PC-3 (cell line): Measurements from ENCODE around the gene SLAMF8.

Experiments used
- EZH2 ChIP-seq: fragments of 300-600 bp; sonication (generic); IDR thresholded peaks from one replicate; pipeline ENCODE4 v1.6.1; 2017; ENCODE audit warnings: antibody characterized with exemption, mild to moderate bottlenecking, low read length; ENCODE audit not compliant: unreplicated experiment
- TF ChIP-seq, protein P1 (sequence below): fragments of 300-600 bp; sonication (generic); conservative IDR thresholded peaks from 2 replicates; pipeline ENCODE4 v1.5.1; 2017; ENCODE audit warnings: antibody characterized with exemption, low read depth, mild to moderate bottlenecking, low read length

DNA sequence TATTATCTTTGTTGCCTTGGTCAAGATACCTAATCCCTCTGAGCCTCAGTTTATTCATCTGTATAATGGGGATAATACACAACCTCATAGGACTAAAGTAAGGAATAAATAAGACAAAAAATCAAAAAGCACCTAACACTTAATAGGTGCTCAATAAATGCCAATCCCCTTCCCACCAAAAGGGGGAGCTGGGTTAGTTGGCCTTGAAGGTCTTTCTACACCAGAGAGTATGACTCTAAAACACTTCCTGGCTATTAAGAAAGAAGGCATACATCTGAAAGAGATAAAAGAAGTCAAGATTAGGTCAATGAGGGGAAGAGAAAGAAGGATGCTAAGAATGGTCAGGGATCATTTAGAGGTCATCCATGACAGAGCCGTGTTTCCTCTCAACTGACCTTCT is 24.7 kb downstream of the SLAMF8 start:
- no peak for TF ChIP-seq EZH2
- TF ChIP-seq, protein P1, sequence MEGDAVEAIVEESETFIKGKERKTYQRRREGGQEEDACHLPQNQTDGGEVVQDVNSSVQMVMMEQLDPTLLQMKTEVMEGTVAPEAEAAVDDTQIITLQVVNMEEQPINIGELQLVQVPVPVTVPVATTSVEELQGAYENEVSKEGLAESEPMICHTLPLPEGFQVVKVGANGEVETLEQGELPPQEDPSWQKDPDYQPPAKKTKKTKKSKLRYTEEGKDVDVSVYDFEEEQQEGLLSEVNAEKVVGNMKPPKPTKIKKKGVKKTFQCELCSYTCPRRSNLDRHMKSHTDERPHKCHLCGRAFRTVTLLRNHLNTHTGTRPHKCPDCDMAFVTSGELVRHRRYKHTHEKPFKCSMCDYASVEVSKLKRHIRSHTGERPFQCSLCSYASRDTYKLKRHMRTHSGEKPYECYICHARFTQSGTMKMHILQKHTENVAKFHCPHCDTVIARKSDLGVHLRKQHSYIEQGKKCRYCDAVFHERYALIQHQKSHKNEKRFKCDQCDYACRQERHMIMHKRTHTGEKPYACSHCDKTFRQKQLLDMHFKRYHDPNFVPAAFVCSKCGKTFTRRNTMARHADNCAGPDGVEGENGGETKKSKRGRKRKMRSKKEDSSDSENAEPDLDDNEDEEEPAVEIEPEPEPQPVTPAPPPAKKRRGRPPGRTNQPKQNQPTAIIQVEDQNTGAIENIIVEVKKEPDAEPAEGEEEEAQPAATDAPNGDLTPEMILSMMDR: peak; percentile 44; the same call in 1 of the 2 replicates
